NCI-H82 (cell line): Measurements from ENCODE around the gene EXOC1L.
A peak's percentile ranks its signal among the peaks of the same experiment; 100 is the strongest.

Source experiments
- DNase-seq: peaks from one replicate; lab custom pipeline; 2025; lab: John Stamatoyannopoulos, UW

EXOC1L gene

GRCh38 chr4:55819634-55820033 is at the start of gene EXOC1L:
TSS of gene EXOC1L (plus strand) at chr4:55819790. CDS start at chr4:55820027, 237 bp downstream.
- no peak for DNase-seq

- DNase-seq: no peak
Observed at GRCh38 chr4:55770662-55771061, 48.9 kb upstream of the EXOC1L start.

- DNase-seq: no peak
Observed at GRCh38 chr4:55781341-55781740, 38.2 kb upstream of the EXOC1L start.

GRCh38 chr4:55781812-55782211 is 37.8 kb upstream of the EXOC1L start:
- no peak for DNase-seq

- DNase-seq: no peak
Observed at GRCh38 chr4:55783584-55783983, 36.0 kb upstream of the EXOC1L start.

GRCh38 chr4:55784747-55785146 is 34.8 kb upstream of the EXOC1L start:
- DNase-seq: no peak

- no peak for DNase-seq
Observed at GRCh38 chr4:55791666-55792065, 27.9 kb upstream of the EXOC1L start.

GRCh38 chr4:55793479-55793878 is 26.1 kb upstream of the EXOC1L start:
- no peak for DNase-seq

- no peak for DNase-seq
Observed at GRCh38 chr4:55794053-55794452, 25.5 kb upstream of the EXOC1L start.

GRCh38 chr4:55795341-55795740 is 24.2 kb upstream of the EXOC1L start:
- no peak for DNase-seq

- DNase-seq: no peak
Observed at GRCh38 chr4:55801498-55801897, 18.1 kb upstream of the EXOC1L start.

GRCh38 chr4:55807556-55807955 is 12.0 kb upstream of the EXOC1L start:
- DNase-seq: no peak

- DNase-seq: no peak
Observed at GRCh38 chr4:55808186-55808585, 11.4 kb upstream of the EXOC1L start.

GRCh38 chr4:55808632-55809031 is 11.0 kb upstream of the EXOC1L start:
- DNase-seq: no peak

GRCh38 chr4:55817691-55818090 is 1.9 kb upstream of the EXOC1L start:
- DNase-seq: no peak

- DNase-seq: no peak
Observed at GRCh38 chr4:55820279-55820678, 689 bp downstream of the EXOC1L start.

GRCh38 chr4:55822329-55822728 is 2.7 kb downstream of the EXOC1L start:
- DNase-seq: no peak

GRCh38 chr4:55824865-55825264 is 5.3 kb downstream of the EXOC1L start:
- DNase-seq: no peak

GRCh38 chr4:55826986-55827385 is 7.4 kb downstream of the EXOC1L start:
- no peak for DNase-seq

GRCh38 chr4:55827582-55827981 is 8.0 kb downstream of the EXOC1L start:
- DNase-seq: no peak

GRCh38 chr4:55830048-55830447 is 10.5 kb downstream of the EXOC1L start:
- DNase-seq: no peak

- DNase-seq: peak; percentile 58
Observed at GRCh38 chr4:55830716-55831115, 11.1 kb downstream of the EXOC1L start.

- DNase-seq: no peak
Observed at GRCh38 chr4:55834086-55834795, 14.7 kb downstream of the EXOC1L start.

- DNase-seq: no peak
Observed at GRCh38 chr4:55837903-55838302, 18.3 kb downstream of the EXOC1L start.
